Stimulated activated CD4-positive, alpha-beta T cell treated with anti-CD3 and anti-CD28 coated beads, Interleukin-1b, Interleukin-23, amount 100 ng/mL, for 1 hour (primary cell): ENCODE measurements around the gene ROCK2.

Experiments
- DNase-seq, 2 donors: peaks; one replicate each; pipeline ENCODE4 v3.0.0-alpha.2; 2020; ENCODE audit warnings: low read depth in 2 of 2

Gene ROCK2

DNA sequence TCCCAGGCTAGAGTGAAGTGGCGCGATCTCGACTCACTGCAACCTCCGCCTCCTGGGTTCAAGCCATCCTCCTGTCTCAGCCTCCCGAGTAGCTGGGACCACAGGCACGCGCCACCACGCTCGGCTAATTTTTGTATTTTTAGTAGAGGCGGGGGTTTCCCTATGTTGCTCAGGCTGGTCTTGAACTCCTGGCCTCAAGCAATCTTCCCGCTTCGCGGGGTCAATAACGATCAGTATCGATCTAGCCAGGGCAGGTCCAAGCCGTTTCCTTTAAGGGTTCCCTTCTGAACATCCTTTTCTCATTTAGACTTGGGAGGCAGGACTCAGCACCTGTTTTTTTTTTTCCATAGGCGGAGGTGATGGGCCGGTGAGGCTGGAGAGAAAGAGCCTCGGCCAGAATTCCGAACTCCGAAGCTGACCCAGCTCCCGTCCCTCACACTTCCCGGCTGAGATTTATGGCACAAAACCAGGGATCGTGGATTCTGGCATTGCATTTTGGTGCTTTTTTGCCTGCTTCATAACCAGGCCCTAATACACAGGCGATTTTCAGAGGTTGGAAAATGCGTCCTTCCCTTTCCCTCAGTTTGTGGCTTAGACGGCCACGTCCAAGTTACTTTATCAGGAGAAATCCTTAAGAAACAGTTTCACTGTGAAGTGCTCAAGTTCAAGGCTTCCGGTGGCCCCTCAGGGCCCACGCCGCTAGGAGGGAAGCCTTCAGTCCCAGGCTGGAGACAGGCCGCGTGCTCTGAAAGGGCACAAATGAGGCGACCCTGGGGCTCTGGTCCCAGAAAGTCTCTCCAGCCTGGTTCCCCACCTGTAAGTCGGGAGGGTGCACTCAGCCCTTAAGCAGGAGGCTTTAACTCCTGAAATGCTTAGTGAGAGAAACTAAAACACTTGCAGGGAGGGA, 190.2 kb downstream of the ROCK2 start:
- no peak for DNase-seq

DNA sequence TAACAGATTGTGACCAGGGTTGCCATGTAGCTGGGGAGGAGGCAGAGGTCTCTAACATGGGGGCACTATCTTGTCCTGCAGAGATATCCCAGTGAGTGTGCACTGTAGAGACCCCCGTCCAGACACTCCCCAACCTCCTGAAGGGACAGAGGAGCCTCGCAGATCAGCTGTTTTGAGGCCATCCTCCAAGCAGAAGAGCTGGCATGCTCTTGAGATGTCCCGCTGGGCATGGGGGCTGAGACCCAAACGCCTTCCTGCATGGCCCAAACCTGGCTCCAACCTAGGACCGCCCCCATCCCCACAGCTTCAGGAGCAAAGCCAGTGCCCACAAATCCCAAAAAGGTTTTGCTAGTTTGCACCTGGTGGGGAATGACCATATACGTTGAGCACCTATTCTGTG, 191.8 kb downstream of the ROCK2 start:
- no peak for DNase-seq

DNA sequence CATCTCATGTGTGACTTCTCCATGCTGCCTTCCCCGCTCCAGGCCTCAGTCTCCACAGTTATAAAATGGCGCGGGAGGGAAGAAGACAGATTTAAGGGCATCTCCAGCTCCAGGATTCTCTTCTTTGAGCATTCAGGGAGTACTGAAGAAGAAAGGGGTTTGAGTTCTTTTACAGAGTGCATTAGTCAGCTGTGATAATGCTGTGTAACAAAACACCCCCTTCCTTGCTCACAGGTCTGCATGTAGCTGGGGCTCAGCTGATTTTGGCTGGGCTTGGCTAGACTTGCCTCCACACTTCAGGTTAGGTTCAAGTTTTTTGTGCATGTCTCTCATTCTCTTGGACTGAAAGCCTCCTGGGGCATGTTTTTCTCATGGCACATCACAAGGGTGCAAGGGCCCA, 197.2 kb downstream of the ROCK2 start:
- no peak for DNase-seq

DNA sequence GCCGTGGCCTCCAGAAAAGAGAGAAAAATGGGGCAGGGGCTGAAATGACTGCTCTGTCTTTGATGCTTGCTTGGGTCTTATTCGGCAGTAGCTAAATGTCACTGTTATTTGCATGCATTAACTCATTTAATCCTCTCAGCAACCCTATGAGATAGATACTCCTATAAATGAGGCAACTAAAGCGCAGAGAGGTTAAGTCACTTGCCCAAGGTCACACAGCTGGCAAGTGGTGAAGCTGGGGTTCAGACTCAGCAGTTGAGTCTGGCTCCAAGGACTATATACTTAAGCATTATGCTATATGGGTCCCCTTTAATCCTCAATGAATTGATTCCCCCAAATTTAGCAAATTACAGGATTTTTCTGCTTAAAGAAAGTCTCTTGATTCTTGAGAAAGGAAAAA, 198.4 kb downstream of the ROCK2 start:
- no peak for DNase-seq

DNA sequence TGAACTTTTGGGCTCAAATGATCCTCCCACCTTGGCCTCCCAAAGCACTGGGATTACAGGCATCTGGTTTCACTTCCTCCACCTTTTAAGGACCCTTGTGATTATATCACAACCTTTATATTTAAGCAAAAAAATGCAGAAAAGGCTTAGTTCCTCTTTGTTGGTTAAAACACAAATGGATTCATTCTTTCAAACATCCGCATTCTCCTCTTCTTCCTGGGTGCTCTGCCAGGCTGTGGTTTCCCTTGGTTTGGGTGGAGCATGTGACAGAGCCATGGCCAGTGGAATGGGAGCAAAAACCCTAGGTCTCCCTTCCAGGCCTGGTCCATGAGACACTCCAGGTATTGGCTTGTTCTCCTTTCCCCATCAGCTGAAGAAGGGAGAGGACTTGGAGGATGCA, 199.1 kb downstream of the ROCK2 start:
- no peak for DNase-seq

DNA sequence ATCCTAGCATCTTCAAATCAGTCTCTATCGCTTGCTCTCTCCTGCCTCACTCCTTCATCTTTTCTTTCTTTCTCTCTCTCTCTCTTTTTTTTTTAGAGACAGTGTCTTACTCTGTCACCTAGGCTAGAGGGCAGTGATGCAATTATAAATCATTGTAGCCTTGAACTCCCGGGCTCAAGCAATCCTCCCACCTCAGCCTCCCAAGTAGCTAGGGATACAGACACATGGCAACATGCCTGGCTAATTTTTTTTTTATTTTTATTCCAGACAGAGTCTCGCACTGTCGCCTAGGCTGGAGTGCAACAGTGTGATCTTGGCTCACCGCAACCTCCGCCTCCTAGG, 199.7 kb downstream of the ROCK2 start:
- DNase-seq, result no peak

DNA sequence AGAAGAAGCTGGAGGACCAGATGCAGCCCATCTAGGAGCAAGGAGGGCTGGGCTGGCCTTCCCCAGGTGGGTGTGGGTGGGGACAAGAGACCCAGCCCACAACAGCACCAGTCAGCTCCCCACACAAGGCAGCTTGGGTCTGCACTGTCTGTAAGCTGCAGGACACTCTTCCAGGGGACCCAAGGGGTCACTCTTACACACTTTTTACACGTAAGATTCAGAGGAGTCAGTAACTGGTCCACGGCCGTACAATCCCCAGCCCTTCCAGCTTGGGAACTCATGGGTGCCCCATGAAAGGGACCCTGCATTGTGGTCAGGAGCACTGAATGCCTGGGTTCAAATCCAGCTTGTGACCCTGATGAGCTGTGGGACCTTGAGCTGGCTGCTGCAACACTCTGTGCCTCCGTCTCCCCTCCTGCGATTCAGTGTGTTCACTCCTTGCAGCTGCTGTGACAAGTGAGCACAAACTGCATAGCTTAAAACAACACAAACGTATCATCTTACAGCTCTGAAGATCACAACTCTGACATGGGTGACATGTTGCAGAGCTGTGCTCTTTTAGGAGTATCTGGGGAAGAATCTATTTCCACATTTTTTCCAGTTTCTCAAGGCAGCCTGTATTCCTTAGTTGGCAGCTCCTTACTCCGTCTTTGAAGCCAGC, 200.2 kb downstream of the ROCK2 start:
- DNase-seq, result no peak

DNA sequence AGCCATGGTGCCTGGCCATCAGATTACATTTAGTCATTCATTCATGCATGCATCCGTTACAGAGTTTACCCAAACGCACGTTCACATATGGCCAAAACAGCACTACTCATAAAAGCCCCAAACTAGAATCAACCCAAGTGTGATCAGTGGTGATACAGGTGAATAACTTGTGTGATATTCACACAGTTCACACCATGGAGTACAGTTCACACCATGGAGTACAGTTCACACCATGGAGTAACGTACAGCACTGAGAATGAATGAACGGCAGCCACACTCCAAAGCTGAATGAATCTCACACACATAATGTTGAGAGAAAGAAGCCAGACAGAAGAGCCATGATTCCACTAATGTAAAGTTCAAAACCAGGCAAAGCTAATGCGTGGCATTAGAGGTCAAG, 201.4 kb downstream of the ROCK2 start:
- DNase-seq, result no peak

DNA sequence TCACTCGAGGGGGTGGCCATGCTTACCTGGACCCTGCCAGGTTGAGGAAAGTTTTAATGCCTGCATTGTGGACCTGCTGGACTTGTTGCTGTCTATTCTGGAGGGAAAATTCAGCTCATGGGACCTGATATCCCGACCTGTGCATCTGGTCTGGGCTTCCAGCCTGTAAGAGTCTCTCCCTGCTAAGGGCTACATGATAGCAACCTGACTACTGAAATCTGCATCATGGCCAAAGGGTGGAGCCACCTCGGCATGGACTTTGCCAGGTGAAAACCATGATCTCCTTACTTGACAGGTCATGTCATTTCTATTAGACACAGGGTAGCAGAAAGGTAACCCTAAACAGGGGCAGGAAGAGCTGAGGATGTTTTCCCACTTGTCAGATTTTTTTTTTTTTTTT, 202.1 kb downstream of the ROCK2 start:
- DNase-seq, result no peak

DNA sequence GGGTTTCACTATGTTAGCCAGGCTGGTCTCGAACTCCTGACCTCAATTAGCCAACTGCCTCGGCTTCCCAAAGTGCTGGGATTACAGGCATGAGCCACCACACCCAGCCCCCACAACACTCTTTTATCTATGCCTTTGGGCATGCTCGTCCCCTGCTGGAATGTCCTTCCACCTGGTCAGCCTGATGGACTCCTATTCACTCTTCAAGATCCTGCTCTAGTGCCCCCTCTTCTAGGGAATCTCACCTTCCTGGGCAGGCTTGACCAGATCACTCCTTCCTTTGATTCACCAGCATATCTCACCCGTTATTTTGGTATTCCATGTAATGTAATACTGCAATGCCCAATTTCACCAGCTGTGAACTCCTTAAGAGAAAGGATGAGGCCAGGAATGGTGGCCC, 203.1 kb downstream of the ROCK2 start:
- DNase-seq, result no peak

DNA sequence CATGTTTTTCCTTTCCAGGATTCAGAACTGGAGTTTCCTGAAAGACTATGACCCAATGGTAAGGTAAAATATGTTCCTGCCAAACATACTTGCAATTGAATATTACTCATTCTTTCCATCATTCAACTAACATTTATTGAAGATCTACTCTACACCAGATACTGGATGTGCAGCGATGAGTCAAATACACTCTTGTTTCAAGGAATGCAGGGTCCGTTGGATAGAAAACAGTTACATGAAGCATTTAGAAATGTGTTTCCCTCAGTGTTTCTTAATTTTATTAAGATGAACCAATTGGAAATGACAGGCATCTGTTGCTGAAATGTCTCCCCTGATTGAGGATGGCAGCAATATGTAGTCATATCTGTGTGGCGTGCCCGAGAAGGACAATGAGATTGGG, 203.9 kb downstream of the ROCK2 start:
- DNase-seq, result no peak

DNA sequence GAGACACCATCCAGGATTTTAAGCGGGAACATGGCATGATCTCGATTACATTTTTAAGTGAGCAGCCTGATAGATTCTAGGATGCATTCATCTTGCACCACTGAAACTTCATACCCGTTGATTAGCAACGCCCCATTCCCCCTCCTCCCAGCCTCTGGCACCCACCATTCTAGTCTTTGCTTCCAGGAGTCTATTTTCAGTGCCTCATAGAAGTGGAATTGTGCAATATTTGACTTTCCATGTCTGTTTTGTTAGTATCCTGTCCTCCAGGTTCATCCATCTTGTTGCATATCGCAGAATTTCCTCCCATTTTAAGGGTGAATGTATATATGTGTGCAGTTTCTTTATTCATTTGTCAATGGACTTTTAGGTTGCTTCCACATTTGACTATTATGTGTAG, 210.1 kb downstream of the ROCK2 start:
- no peak for DNase-seq

DNA sequence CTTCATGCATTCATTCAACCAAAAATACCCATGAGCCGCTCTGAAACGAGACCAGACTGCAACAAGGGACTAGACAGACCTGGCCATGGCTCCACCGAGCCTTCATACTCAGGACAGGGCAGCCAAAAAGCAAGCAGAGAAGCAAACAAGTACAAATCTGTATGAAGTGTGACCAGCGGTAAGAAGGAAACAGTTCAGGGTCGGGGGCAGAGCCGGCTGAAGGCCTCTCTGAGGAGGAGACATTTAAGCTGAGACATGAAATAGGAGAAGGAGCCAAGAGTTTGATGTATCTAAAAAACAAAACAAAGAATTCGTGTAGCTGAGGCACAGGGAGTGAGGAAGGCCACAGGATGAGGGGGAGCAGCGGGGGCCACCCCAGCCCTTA, 210.5 kb downstream of the ROCK2 start:
- DNase-seq, result no peak

DNA sequence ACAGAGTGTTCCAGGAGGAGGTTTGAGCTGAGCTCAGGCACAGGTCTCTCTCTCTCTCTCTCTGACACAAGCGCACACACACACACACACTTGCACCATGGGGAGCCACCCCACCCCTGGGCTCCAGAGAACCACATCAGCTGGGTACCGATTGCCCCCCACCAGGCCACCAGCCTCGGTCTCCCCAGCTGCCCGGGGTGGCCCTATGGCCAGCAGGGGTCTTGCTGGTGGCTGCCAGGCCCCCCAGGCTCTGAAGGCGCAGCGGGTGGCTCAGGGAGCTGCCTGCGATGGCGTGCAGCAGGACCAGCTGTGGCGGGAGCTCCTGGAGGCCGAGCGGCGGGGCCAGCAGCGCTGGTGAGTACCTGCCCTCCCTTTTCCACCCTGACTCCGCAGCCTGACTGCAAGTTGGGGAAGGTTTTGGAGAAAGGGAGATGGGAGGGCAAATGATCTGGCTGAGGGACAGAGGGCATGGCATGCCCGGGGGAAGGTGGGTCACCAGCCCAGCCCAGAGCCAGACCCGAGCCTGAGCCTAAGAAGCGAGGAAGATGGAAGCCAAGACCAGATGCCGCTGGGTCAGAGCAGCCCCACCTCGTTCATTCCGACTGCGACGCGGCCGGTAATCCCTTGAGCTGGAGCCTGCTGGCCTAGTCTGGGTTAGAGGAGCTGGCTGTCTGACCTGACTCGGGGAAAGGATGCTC, 211.0 kb downstream of the ROCK2 start:
- no peak for DNase-seq

DNA sequence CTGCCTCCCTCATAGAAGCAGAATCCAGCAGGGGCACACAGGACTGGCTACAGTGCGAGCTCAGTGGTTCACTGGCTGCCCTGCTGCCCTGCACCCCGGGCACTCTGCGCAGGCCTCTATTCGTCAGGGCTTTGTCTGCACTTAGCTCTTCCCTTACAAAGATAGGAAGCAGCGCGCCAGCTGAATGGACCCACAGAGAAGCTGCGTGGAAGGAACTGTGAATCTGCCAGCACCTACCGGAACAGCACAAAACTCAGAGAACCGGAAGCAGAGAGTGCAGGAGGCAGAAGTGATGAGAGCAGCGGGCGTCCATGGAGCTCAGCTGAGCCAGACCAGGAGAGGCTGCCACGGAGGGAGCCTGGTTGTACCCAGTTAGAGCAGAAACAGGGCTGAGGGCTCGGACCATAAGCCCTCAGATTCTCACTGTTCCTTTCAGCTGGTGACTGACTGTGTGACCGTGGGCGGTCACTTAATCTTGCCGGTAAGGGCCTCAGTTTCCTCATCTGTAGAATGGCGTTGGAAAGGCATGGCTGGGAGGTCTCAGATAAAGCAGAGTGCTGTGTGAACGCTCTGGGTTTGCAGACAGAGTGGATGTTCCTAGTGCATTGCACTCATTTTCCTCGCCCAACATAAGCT, 212.3 kb downstream of the ROCK2 start:
- DNase-seq, result no peak

DNA sequence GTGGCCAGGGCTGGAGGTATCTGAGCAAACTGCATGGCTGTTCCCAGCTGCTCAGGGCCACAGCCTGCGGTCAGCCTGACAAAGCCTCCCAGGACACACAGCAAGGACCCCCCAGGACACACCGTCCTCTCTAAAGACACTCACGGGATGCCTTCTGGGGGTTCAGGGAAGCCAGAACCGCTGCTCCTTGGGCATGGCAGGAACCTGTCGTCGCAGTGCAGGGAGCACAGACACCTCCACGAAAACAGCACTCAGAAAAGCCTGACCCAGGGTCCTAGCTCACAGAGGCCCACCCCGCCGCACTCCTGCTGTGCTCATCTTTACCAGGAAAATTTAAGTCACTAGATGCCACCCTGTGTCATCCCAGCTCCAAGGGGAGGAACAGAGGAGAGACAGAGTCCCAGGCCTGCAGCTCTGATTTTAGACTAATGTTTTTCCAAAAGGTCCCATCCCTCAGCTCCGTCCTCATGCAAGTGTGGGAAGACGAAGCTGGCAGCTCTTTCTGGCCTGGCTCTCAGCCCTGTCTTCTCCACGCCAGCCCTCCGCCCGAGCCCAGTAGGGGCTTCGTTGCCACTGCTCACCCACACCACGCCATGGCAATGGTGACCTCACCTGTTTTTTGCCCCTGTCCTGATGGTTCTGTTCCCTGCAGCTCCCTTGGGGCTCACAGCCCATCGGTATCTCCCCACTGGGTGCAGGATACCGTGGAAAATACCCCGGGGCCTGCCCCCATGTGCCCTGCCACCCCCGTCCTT, 213.1 kb downstream of the ROCK2 start:
- no peak for DNase-seq
